ENCODE measurements around the gene TMC4. TPM values are rescaled to one million over a fixed set of nuclear protein-coding genes. Genes with fewer than 3 reads are reported as not detected.
"Not testable (repeated sequence)": the region's sequence is repeated elsewhere in the genome, so short reads cannot be mapped to it uniquely, and the experiment has no call there.

Gene TMC4, protein sequence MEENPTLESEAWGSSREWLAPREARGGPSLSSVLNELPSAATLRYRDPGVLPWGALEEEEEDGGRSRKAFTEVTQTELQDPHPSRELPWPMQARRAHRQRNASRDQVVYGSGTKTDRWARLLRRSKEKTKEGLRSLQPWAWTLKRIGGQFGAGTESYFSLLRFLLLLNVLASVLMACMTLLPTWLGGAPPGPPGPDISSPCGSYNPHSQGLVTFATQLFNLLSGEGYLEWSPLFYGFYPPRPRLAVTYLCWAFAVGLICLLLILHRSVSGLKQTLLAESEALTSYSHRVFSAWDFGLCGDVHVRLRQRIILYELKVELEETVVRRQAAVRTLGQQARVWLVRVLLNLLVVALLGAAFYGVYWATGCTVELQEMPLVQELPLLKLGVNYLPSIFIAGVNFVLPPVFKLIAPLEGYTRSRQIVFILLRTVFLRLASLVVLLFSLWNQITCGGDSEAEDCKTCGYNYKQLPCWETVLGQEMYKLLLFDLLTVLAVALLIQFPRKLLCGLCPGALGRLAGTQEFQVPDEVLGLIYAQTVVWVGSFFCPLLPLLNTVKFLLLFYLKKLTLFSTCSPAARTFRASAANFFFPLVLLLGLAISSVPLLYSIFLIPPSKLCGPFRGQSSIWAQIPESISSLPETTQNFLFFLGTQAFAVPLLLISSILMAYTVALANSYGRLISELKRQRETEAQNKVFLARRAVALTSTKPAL
- total RNA-seq: 10 to 100 TPM; 40.8 to 81.0 TPM
- 10 to 100 TPM; 26.1 to 26.9 TPM for polyA plus RNA-seq
- long read RNA-seq, donor 1, transcript TMC4-210 (15 exons, 2,373 nt): major isoform, 5 of 22 reads
- long read RNA-seq, donor 1, partial matches to known transcripts: 17 of 22 reads
- long read RNA-seq, donor 1, other reads (novel, unspliced or antisense): 0 of 22 reads
- long read RNA-seq, donor 2, partial matches to known transcripts: 0 of 2 reads
- long read RNA-seq, donor 2, other reads (novel, unspliced or antisense): 0 of 2 reads
- long read RNA-seq, donor 3, partial matches to known transcripts: 0 of 4 reads
- long read RNA-seq, donor 3, other reads (novel, unspliced or antisense): 0 of 4 reads
- long read RNA-seq, donor 4: 0 reads
- long read RNA-seq, donor 5, partial matches to known transcripts: 0 of 5 reads
- long read RNA-seq, donor 5, other reads (novel, unspliced or antisense): 0 of 5 reads

GRCh38 chr19:54172471-54173358 is at the start of gene TMC4:
Gene TMC4 (minus strand): TSS chr19:54173160. CDS start chr19:54173117, 43 bp downstream.
- WGBS, 2 donors: 16 to 20% methylated on average over 13 of the region's 13 CpGs

DNA sequence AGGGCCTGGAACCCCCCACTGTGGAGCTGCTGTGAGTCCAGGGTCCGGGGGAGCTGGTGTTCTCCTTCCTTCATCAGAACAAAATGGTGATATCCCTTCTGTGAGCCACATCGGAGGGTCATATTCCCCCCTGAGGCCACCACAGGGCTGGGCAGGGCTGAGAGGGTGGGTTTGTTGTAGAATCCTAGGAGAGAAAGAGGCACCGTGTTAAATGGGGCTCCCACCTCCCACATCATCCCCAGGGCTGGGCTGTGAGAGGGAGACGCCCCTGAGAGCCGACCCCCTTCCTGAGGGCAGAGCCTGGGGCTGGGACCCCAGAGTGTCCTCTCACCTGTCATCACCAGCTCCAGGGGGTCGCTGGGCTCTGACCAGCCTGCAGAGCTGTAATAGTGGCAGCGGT is 49.0 kb upstream of the TMC4 start:
- H3K27ac ChIP-seq (ENCODE audit: low read depth in 1 of 2, low read length in 1 of 2); H3K9ac ChIP-seq (ENCODE audit: insufficient read depth in 1 of 2, low read length in 2 of 2); H3K27me3 ChIP-seq (ENCODE audit: control insufficient read depth in 3 of 3, insufficient read depth in 3 of 3, low read length in 2 of 3); H3K4me3 ChIP-seq; ATAC-seq (ENCODE audit: insufficient read depth, low FRiP score); DNase-seq; H3K9me3 ChIP-seq (ENCODE audit: control insufficient read depth in 4 of 4, insufficient read depth in 3 of 4, low read length in 3 of 4); H3K36me3 ChIP-seq (ENCODE audit: control insufficient read depth in 4 of 4, insufficient read depth in 4 of 4, low read length in 4 of 4); H3K4me1 ChIP-seq (ENCODE audit: control insufficient read depth in 5 of 5, insufficient read depth in 5 of 5, low read length in 5 of 5): not testable (repeated sequence)
- WGBS, 2 donors: 82 to 98% methylated on average over 4 to 7 of the region's 7 CpGs

More at GRCh38 chr19:54172471-54173358, at the start of gene TMC4:
- Histone ChIP-seq H3K9ac (ENCODE audit: insufficient read depth in 1 of 2, low read length in 2 of 2) (peak within 1 kb of the TSS in 1 of 2 donors; percentile 9), H3K27ac (ENCODE audit: low read depth in 1 of 2, low read length in 1 of 2) (peak within 1 kb of the TSS; percentile 24 to 83), H3K36me3 (ENCODE audit: control insufficient read depth in 4 of 4, insufficient read depth in 4 of 4, low read length in 4 of 4) (peaks cover 0 to 4% (median 0%) of the 10 kb centered on the region in 4 donors), H3K9me3 (ENCODE audit: control insufficient read depth in 4 of 4, insufficient read depth in 3 of 4, low read length in 3 of 4) (no peaks in the 10 kb centered on the region), H3K27me3 (ENCODE audit: control insufficient read depth in 3 of 3, insufficient read depth in 3 of 3, low read length in 2 of 3) (no peaks in the 10 kb centered on the region), H3K4me1 (ENCODE audit: control insufficient read depth in 5 of 5, insufficient read depth in 5 of 5, low read length in 5 of 5) (no peaks in the 10 kb centered on the region), H3K4me3 (peak within 1 kb of the TSS; percentile 50)
- ATAC-seq (ENCODE audit: insufficient read depth, low FRiP score): peak; percentile 87
- DNase-seq: peak; percentile 41 to 66 (median 64)
- TF ChIP-seq, protein P1, sequence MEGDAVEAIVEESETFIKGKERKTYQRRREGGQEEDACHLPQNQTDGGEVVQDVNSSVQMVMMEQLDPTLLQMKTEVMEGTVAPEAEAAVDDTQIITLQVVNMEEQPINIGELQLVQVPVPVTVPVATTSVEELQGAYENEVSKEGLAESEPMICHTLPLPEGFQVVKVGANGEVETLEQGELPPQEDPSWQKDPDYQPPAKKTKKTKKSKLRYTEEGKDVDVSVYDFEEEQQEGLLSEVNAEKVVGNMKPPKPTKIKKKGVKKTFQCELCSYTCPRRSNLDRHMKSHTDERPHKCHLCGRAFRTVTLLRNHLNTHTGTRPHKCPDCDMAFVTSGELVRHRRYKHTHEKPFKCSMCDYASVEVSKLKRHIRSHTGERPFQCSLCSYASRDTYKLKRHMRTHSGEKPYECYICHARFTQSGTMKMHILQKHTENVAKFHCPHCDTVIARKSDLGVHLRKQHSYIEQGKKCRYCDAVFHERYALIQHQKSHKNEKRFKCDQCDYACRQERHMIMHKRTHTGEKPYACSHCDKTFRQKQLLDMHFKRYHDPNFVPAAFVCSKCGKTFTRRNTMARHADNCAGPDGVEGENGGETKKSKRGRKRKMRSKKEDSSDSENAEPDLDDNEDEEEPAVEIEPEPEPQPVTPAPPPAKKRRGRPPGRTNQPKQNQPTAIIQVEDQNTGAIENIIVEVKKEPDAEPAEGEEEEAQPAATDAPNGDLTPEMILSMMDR (IDR thresholded peaks at IDR 0.05; ENCODE audit: control extremely low read depth, extremely low read depth): no peak

DNA sequence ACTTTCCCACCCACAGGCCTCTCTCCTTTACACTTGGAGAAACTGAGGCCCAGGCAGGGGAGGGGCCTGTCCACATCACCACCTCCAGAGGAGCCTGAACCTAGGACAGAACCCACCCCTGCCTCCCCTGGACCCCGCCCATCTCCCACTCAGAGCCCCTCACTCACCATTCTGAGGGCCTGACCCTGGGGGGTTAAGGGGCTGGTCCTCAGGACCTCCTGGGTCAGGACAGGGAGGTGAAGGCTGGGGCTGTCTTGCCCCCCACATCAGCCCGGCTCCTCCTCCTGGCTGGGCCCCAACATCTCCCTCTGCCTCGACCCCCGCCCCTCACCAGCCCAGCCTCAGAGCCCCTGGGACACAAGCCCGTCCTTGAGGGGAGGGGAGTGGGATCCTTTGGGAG is 46.7 kb upstream of the TMC4 start:
- DNase-seq; H3K9me3 ChIP-seq (ENCODE audit: control insufficient read depth in 4 of 4, insufficient read depth in 3 of 4, low read length in 3 of 4); H3K36me3 ChIP-seq (ENCODE audit: control insufficient read depth in 4 of 4, insufficient read depth in 4 of 4, low read length in 4 of 4); H3K9ac ChIP-seq (ENCODE audit: insufficient read depth in 1 of 2, low read length in 2 of 2); H3K27me3 ChIP-seq (ENCODE audit: control insufficient read depth in 3 of 3, insufficient read depth in 3 of 3, low read length in 2 of 3); H3K27ac ChIP-seq (ENCODE audit: low read depth in 1 of 2, low read length in 1 of 2); H3K4me1 ChIP-seq (ENCODE audit: control insufficient read depth in 5 of 5, insufficient read depth in 5 of 5, low read length in 5 of 5); H3K4me3 ChIP-seq; ATAC-seq (ENCODE audit: insufficient read depth, low FRiP score): not testable (repeated sequence)
- WGBS, 2 donors: 86 to 93% methylated on average over 1 to 5 of the region's 5 CpGs
